Measurements from ENCODE around the gene CRLF1. TPM values are rescaled to one million over a fixed set of nuclear protein-coding genes. Genes with fewer than 3 reads are reported as not detected.

CRLF1 gene
- polyA plus RNA-seq, 2 of the 4 experiments (the other 2 are of a cell fraction) = 0.37 to 2.5 TPM

DNA sequence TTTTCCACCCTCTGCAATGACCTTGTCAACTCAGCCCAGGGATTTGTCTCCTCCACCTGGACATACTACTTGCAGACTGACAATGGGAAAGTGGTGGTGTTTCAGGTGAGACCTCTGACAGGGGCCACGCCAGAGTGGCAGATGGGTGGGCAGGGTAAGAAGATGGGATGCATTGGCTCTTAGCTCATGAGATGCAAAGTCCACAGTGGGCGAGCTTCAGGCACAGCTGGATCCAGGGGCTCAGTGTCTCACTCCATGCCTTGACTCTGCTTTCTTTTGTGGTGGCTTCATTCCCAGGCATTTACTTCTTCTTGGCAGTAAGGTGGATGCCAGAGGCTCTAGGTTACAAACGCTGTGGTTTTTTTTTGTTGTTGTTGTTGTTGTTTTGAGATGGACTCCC lies 9.4 kb upstream of the CRLF1 start (continued):
- TF ChIP-seq, protein P1, sequence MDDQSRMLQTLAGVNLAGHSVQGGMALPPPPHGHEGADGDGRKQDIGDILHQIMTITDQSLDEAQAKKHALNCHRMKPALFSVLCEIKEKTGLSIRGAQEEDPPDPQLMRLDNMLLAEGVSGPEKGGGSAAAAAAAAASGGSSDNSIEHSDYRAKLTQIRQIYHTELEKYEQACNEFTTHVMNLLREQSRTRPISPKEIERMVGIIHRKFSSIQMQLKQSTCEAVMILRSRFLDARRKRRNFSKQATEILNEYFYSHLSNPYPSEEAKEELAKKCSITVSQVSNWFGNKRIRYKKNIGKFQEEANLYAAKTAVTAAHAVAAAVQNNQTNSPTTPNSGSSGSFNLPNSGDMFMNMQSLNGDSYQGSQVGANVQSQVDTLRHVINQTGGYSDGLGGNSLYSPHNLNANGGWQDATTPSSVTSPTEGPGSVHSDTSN (IDR thresholded peaks at IDR 0.05) = no peak
- no peak for TF ChIP-seq RFX5 (IDR thresholded peaks at IDR 0.05)

DNA sequence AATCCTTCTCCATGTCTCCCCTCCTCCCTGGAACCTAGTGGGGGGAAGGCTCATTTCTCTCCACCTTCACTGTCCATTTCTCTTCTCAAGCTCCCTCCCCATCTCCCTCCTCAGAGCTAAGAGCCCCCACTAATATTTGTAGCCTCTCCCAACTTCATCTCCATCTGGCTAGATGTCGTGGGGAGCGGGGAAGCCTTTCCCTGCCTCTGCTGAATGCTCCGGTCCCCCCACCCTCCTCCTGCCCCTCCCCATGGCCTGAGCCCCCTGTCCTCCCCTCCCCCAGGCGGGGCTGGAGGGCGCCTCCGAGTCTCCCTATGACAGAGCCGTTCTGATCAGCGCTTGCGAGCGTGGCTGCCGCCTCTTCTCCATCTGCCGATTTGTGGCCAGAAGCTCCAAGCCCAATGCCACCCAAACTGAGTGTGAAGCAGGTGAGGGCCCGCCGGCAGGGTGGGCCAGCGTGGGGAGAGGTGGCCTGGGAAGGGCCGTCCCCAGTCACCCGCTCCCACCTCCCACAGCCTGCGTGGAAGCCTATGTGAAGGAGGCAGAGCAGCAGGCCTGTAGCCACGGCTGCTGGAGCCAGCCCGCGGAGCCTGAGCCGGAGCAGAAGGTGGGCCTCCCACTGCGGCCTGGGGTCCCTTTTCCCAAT lies 7.1 kb upstream of the CRLF1 start:
- TF ChIP-seq NFE2L2 (conservative IDR thresholded peaks at IDR 0.05; ENCODE audit: low read length) = no peak
- no peak for TF ChIP-seq CEBPB (IDR thresholded peaks at IDR 0.05)
- no peak for TF ChIP-seq HOXA7 (CRISPR knock-in tag; IDR thresholded peaks at IDR 0.05)
- 73% methylated on average over 7 of the region's 23 CpGs for WGBS (ENCODE audit: missing lambda C conversion rate)
- ATAC-seq (no peak), DNase-seq (ENCODE audit: low read depth in 1 of 2, low spot score in 1 of 2) (no peak), FAIRE-seq (no peak)
- Histone ChIP-seq H3K27ac (no peak overlapping the region), H3K9me3 (no peaks in the 10 kb centered on the region), H3K4me1 (peaks cover 14% of the 10 kb centered on the region; the same call in 2 of the 3 replicates), H3K4me2 (peak overlapping the region; percentile 90), H3K4me3 (no peak overlapping the region)
- POLR2A ChIA-PET = no interaction called here
- CTCF ChIA-PET = interaction anchor here (1.2 kb wide), 2 partner anchors 17 to 63 kb away, joined by 3 to 4 read pairs; no protein-coding TSS in a partner anchor

DNA sequence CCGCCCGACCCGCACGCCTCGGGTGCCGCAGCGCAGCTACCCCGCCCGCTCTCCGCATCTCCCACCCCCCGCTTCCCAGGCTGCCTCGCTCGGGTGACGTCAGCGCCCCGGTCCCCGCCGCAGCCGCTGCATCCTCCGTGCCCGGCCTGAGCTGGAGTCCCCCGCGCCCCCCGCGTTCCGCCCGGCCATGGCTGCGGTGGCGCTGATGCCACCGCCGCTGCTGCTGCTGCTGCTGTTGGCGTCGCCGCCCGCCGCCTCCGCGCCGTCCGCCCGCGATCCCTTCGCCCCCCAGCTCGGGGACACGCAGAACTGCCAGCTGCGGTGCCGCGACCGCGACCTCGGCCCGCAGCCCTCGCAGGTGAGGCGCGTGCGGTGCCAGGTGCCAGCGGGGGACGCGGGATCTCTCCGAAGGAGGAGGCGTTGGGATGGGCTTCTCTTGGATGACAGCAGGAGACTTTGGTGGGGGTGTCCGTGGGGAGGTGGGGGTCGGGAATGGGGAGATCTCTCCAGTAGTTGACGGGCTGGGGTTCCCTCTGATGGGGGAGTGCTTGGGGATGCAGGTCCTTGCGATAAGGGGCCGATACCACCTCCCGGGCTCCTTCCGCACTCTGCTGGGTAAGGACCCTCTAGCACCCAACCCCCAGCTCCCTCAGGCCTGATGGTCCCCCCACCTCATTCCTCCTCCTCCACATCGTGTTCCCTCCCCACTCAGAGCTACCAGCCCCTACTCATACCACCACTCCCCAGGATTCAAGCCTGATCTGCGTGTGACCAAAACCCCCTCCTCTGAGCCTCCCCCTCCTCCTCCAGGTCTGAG lies 6.4 kb upstream of the CRLF1 start, which contains the start of gene TMEM59L:
Gene TMEM59L (plus strand): TSS at position 99 of the 817 bp plus-strand sequence. CDS start 89 bp downstream, at position 188.
- CTCF ChIA-PET = interaction anchor here (0.8 to 1.5 kb wide), 6 partner anchors 14 to 64 kb away, joined by 3 to 5 read pairs (median 4); no protein-coding TSS in a partner anchor
- 57% methylated on average over 3 of the region's 70 CpGs for WGBS (ENCODE audit: missing lambda C conversion rate)
- H3K27ac ChIP-seq = peak within 1 kb of the TSS; percentile 25 to 82; a peak in 4 of 6 replicates
- peak within 1 kb of the TSS; percentile 53 for H3K4me3 ChIP-seq
- no peaks in the 10 kb centered on the region for H3K9me3 ChIP-seq
- peaks cover 16% of the 10 kb centered on the region; the same call in 2 of the 3 replicates for H3K4me1 ChIP-seq
- peak within 1 kb of the TSS; percentile 90 for H3K4me2 ChIP-seq
- FAIRE-seq (no peak), DNase-seq (ENCODE audit: low read depth in 1 of 2, low spot score in 1 of 2) (no peak), ATAC-seq (peak; percentile 26 to 33; a peak in 2 of 6 replicates)
- TF ChIP-seq HOXA7 (CRISPR knock-in tag; IDR thresholded peaks at IDR 0.05) (no peak), CEBPB (IDR thresholded peaks at IDR 0.05) (no peak), GATA3 (IDR thresholded peaks at IDR 0.05; ENCODE audit: borderline replicate concordance) (no peak), CHD2 (IDR thresholded peaks at IDR 0.05; ENCODE audit: low read length, partially characterized antibody) (no peak), RAD21 (conservative IDR thresholded peaks at IDR 0.05 in 1 of 2, IDR thresholded peaks at IDR 0.05 in 1 of 2) (no peak), NR3C1 (IDR thresholded peaks at IDR 0.05) (no peak), FOSL2 (IDR thresholded peaks at IDR 0.05) (no peak), FOSL2 (CRISPR knock-in tag; IDR thresholded peaks at IDR 0.05) (no peak), CBX8 (IDR thresholded peaks at IDR 0.05) (no peak), FOSB (CRISPR knock-in tag; IDR thresholded peaks at IDR 0.05) (no peak), MAFK (IDR thresholded peaks at IDR 0.05; ENCODE audit: partially characterized antibody) (no peak), HDAC2 (IDR thresholded peaks at IDR 0.05) (no peak), JUNB (IDR thresholded peaks at IDR 0.05) (no peak), NFE2L2 (conservative IDR thresholded peaks at IDR 0.05; ENCODE audit: low read length) (no peak), MYC (IDR thresholded peaks at IDR 0.05; ENCODE audit: borderline replicate concordance, low read length) (no peak), MAX (IDR thresholded peaks at IDR 0.05) (no peak), EHF (CRISPR knock-in tag; IDR thresholded peaks at IDR 0.05) (no peak), RNF2 (IDR thresholded peaks at IDR 0.05; ENCODE audit: borderline replicate concordance, low read depth) (no peak)
- TF ChIP-seq, protein P2, sequence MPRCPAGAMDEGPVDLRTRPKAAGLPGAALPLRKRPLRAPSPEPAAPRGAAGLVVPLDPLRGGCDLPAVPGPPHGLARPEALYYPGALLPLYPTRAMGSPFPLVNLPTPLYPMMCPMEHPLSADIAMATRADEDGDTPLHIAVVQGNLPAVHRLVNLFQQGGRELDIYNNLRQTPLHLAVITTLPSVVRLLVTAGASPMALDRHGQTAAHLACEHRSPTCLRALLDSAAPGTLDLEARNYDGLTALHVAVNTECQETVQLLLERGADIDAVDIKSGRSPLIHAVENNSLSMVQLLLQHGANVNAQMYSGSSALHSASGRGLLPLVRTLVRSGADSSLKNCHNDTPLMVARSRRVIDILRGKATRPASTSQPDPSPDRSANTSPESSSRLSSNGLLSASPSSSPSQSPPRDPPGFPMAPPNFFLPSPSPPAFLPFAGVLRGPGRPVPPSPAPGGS (IDR thresholded peaks at IDR 0.05) = no peak
- TF ChIP-seq, protein P1 (IDR thresholded peaks at IDR 0.05) = no peak
- TF ChIP-seq, protein P3, sequence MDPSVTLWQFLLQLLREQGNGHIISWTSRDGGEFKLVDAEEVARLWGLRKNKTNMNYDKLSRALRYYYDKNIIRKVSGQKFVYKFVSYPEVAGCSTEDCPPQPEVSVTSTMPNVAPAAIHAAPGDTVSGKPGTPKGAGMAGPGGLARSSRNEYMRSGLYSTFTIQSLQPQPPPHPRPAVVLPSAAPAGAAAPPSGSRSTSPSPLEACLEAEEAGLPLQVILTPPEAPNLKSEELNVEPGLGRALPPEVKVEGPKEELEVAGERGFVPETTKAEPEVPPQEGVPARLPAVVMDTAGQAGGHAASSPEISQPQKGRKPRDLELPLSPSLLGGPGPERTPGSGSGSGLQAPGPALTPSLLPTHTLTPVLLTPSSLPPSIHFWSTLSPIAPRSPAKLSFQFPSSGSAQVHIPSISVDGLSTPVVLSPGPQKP (IDR thresholded peaks at IDR 0.05; ENCODE audit: low read depth, low read length) = no peak
- POLR2A ChIA-PET = interaction anchor here (1.0 kb wide), 1 partner anchor 24 kb away, joined by 3 read pairs; no protein-coding TSS in a partner anchor
